Nephron progenitor cell (in vitro differentiated cells): ENCODE results near the gene CLPTM1L.
"Not testable (repeated sequence)": the region's sequence is repeated elsewhere in the genome, so short reads cannot be mapped to it uniquely, and the experiment has no call there.

Experiments used
- DNase-seq: peaks from one replicate; pipeline ENCODE4 v3.0.0; 2021
- H3K27ac Mint-ChIP-seq: 2 replicates; pipeline ENCODE4 v1.8.0; 2021; ENCODE audit warnings: mild to moderate bottlenecking, moderate library complexity, mixed read lengths
- H3K27me3 Mint-ChIP-seq: 2 replicates; pipeline ENCODE4 v1.8.0; 2021; ENCODE audit warnings: mild to moderate bottlenecking, low read depth, mixed read lengths; ENCODE audit not compliant: poor library complexity
- H3K36me3 Mint-ChIP-seq: 2 replicates; pipeline ENCODE4 v1.8.0; 2021; ENCODE audit warnings: low read depth, mixed read lengths
- H3K4me1 Mint-ChIP-seq: 2 replicates; pipeline ENCODE4 v1.8.0; 2021; ENCODE audit warnings: mixed read lengths
- H3K4me3 Mint-ChIP-seq: 2 replicates; pipeline ENCODE4 v1.8.0; 2021; ENCODE audit warnings: mild to moderate bottlenecking, moderate library complexity, mixed read lengths
- H3K9me3 Mint-ChIP-seq: 2 replicates; pipeline ENCODE4 v1.8.0; 2021; ENCODE audit warnings: mild to moderate bottlenecking, moderate library complexity, mixed read lengths
- CTCF ChIP-seq: fragments of 200-600 bp; sonication (generic); IDR thresholded peaks from 2 replicates; pipeline ENCODE4 v1.5.0; 2021; ENCODE audit warnings: antibody characterized with exemption

Gene CLPTM1L

DNA sequence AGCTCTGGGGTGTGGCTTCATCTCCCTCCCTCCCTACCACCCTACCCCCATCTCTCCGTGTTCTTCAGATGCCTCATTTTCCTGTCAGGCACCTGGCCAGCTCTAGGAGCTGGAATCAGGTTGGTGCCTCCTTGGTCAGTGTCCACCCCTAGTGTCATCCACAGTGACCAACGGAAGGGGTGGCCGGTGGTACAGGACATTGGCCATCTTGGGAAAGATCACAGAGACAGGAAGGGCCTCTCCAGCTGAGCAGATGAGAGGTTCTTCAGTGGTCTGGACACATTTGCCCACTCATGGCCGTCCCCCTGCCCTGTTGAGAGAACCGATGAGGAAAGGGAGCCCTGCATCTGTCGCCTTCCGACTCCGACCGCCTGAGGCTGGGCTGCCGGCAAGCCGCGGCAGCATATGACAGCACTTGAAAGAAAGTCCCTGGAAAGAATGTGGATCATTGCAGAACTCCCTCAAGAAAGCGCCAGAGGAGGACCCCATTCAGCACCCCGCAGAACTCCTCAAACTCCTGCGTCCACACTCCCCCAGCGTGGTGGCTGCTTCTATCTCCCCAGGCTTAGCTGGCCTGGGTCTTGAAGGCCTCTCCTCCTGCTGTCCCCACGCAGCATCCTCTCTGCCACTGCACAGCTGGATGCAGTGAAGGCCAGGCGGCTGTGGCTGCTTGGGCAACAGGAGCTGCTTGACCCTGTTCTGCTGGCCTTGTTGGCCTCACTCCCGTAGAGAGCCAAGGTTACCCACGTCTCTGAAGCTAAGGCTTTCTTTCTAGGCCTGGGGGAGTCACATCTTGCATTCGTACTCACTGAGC is 1.9 kb upstream of the CLPTM1L start:
- Mint-ChIP-seq H3K4me3 (peak overlapping the region; percentile 86), H3K27me3 (peaks cover 24% of the 10 kb centered on the region), H3K36me3 (peaks cover 10% of the 10 kb centered on the region), H3K4me1 (peaks cover 29% of the 10 kb centered on the region), H3K27ac (no peak overlapping the region), H3K9me3 (no peaks in the 10 kb centered on the region)
- no peak for DNase-seq
- TF ChIP-seq CTCF: no peak

DNA sequence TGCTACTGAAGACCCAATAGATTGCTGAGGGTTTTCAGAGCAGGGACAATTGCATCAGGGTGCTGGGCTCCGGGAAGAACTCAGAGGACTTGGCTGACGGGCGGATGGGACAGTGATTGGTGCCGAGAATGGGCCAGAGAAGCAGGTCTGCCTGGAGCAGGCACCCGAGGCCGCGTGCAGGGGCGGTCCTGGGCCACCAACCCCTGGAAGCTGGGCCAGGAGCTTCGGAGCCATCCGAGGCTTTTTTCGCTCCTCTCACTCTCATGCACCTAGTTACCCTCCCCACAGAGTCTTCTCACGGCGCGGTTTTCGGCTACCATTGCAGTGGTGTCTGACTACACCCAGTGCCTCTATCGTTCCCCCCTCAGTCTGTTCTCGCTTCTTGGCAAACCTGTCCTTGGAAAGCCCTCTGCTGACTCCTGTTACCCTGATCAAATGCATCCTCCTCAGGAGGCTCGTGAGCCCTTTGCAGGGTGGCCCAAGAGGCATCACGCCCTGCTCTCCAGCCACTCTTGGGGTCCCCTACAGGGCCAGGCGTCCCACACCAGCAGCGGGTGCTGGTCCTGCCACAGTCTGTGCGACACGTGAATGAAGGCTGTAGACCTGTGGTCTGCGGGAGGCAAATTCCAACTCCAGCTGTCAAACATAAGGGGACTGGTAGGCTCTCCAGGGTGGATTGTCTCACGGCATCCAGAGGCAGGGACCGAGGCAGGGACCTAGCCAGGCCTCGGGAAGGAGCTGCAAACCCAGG is 1.2 kb upstream of the CLPTM1L start:
- no peak for TF ChIP-seq CTCF

GRCh38 chr5:1343931-1344901 is 683 bp downstream of the CLPTM1L start:
- Mint-ChIP-seq H3K27ac (peak overlapping the region; percentile 59), H3K4me1 (peaks cover 29% of the 10 kb centered on the region), H3K9me3 (no peaks in the 10 kb centered on the region), H3K36me3 (peaks cover 24% of the 10 kb centered on the region), H3K4me3 (peak overlapping the region; percentile 94), H3K27me3 (peaks cover 8% of the 10 kb centered on the region)
- DNase-seq: peak; percentile 25
- no peak for TF ChIP-seq CTCF

More for the DNA sequence above, 1.2 kb upstream of the CLPTM1L start:
- Mint-ChIP-seq H3K27ac (peak overlapping the region; percentile 64), H3K36me3 (peaks cover 17% of the 10 kb centered on the region), H3K27me3 (peaks cover 16% of the 10 kb centered on the region), H3K4me1 (peaks cover 29% of the 10 kb centered on the region), H3K4me3 (peak overlapping the region; percentile 86), H3K9me3 (no peaks in the 10 kb centered on the region)
- DNase-seq: no peak

DNA sequence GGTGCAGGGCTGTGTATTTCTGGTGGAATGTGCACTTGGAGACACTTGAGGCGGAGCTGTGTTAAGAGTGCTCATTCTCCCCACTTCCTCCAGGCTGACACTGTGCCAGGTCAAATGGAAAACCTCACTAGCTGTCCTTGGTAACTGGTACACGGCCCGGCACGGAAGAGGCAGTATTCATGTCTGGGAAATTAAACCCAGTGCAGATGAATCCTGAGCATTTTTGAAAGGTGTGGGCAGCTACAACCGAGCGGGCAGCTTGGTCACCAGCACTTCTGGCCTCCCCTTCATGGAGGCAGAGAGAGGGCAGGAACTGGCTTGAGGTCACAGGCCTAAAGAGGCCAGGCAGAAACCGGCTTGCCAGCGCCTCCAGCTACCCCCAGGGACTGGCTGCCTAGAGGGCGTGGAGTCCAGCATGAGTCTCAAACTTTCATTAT is 1.6 kb downstream of the CLPTM1L start:
- H3K27ac Mint-ChIP-seq: peak overlapping the region; percentile 64
- H3K9me3 Mint-ChIP-seq: no peaks in the 10 kb centered on the region
- no peak for DNase-seq
- no peak for TF ChIP-seq CTCF
- peak overlapping the region; percentile 94 for H3K4me3 Mint-ChIP-seq
- H3K4me1 Mint-ChIP-seq: peaks cover 29% of the 10 kb centered on the region
- peaks cover 24% of the 10 kb centered on the region for H3K36me3 Mint-ChIP-seq
- peaks cover 8% of the 10 kb centered on the region for H3K27me3 Mint-ChIP-seq

DNA sequence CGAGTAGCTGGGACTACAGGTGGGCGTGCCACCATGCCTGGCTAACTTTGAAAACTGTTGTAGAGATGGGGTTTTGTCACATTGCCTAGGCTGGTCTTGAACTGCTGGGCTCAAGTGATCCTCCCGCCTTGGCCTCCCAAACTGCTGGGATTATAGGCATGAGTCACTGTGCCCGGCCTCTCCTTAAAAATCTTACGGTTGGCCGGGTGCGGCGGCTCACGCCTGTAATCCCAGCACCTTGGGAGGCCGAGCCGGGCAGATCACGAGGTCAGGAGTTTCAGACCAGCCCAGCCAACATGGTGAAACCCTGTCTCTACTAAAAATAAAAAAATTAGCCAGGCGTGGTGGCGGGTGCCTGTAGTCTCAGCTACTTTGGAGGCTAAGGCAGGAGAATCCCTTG is 2.2 kb downstream of the CLPTM1L start:
- H3K27ac Mint-ChIP-seq, H3K9me3 Mint-ChIP-seq, H3K27me3 Mint-ChIP-seq, DNase-seq: not testable (repeated sequence)
- H3K36me3 Mint-ChIP-seq: peaks cover 24% of the 10 kb centered on the region
- peaks cover 29% of the 10 kb centered on the region for H3K4me1 Mint-ChIP-seq
- peak overlapping the region; percentile 94 for H3K4me3 Mint-ChIP-seq
